HG02623 (cell line): ENCODE results near the gene ZFP1.
"Not testable (repeated sequence)": the region's sequence is repeated elsewhere in the genome, so short reads cannot be mapped to it uniquely, and the experiment has no call there.

ENCODE experiments used
- ATAC-seq: cut with Tn5 transposase; IDR thresholded peaks from one replicate; pipeline ENCODE4 v1.9.1; 2021; ENCODE audit warnings: moderate library complexity; ENCODE audit not compliant: unreplicated experiment

The ZFP1 gene

GRCh38 chr16:75112734-75113491 lies 35.4 kb upstream of the ZFP1 start:
- no peak for ATAC-seq

- ATAC-seq = no peak
These were observed 34.7 kb upstream of the ZFP1 start for GRCh38 chr16:75113541-75114121.

- no peak for ATAC-seq
These were observed 34.0 kb upstream of the ZFP1 start for GRCh38 chr16:75114179-75114945.

- ATAC-seq = no peak
These were observed 33.1 kb upstream of the ZFP1 start for GRCh38 chr16:75114946-75115825.

- ATAC-seq = no peak
These were observed 32.0 kb upstream of the ZFP1 start, which contains the start of gene LDHD for GRCh38 chr16:75116081-75116910. LDHD (minus strand) TSS chr16:75116780; CDS start chr16:75116720, 60 bp downstream.

GRCh38 chr16:75116911-75117245 lies 31.4 kb upstream of the ZFP1 start:
- ATAC-seq = no peak

GRCh38 chr16:75118943-75119539 lies 29.3 kb upstream of the ZFP1 start:
- no peak for ATAC-seq

GRCh38 chr16:75120253-75120652 lies 28.1 kb upstream of the ZFP1 start:
- ATAC-seq = no peak

GRCh38 chr16:75121949-75122568 lies 26.3 kb upstream of the ZFP1 start:
- no peak for ATAC-seq

GRCh38 chr16:75122609-75123008 lies 25.7 kb upstream of the ZFP1 start:
- ATAC-seq = no peak

- ATAC-seq = no peak
These were observed 20.5 kb upstream of the ZFP1 start for GRCh38 chr16:75127713-75128415.

GRCh38 chr16:75129421-75130149 lies 18.7 kb upstream of the ZFP1 start:
- ATAC-seq = not testable (repeated sequence)

GRCh38 chr16:75130150-75130771 lies 18.1 kb upstream of the ZFP1 start:
- no peak for ATAC-seq

- no peak for ATAC-seq
These were observed 17.2 kb upstream of the ZFP1 start for GRCh38 chr16:75131081-75131480.

GRCh38 chr16:75138233-75138632 lies 10.1 kb upstream of the ZFP1 start:
- ATAC-seq = no peak

GRCh38 chr16:75138636-75139035 lies 9.7 kb upstream of the ZFP1 start:
- no peak for ATAC-seq

- ATAC-seq = no peak
These were observed 8.8 kb upstream of the ZFP1 start for GRCh38 chr16:75139498-75139897.

GRCh38 chr16:75143941-75144340 lies 4.4 kb upstream of the ZFP1 start:
- ATAC-seq = no peak
